Stimulated activated CD4-positive, alpha-beta T cell treated with anti-CD3 and anti-CD28 coated beads, TNF-alpha, amount 100 ng/mL, for 1 hour (primary cell): ENCODE measurements around the gene PHLPP1.

Experiments used
- DNase-seq, 3 donors: peaks; one replicate each; pipeline ENCODE4 v3.0.0-alpha.2; 2020; ENCODE audit warnings: low read depth in 3 of 3, low spot score in 1 of 3

PHLPP1 gene

GRCh38 chr18:62999392-62999791, 284.1 kb downstream of the PHLPP1 start:
- DNase-seq = no peak

- DNase-seq = no peak
These were observed 284.6 kb downstream of the PHLPP1 start for GRCh38 chr18:62999921-63000320.

DNA sequence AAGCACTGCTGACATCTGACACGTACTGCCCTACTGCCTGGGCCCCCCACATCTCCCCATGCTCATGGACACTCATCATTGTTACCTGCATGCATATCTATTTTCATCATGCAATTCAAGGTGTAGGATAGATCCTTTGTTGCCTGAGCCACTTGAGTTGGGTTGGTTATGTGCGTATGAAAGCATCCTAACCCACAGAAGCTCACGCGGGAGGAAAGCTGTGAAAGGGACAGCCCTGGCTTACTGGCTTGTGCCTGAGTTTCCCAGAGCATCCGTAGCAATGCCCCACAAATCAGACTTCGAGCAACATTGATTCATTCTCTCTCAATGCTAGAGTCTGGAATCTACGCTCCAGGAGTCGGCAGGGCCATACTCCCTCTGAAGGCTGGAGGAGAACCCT, 285.5 kb downstream of the PHLPP1 start:
- DNase-seq = no peak

DNA sequence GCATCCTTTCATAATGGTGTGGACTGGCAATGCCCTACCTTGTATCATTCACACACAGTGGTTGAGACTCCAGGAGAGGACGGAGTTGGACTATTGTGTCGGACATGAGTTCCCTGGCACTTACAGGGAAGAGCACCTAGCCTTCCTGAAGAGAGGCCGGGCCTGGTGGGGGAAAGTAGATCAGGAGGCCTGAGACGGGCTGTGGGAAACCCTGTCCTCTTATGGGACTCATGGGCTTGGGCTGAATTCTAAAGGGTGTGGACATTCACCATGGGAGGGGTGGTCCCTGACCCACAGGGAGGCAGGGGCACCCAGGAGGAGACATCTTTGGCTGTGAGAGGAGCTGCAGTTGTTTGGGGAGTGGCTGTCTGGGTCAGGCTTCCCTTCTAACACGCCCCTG, 286.5 kb downstream of the PHLPP1 start:
- DNase-seq = no peak

DNA sequence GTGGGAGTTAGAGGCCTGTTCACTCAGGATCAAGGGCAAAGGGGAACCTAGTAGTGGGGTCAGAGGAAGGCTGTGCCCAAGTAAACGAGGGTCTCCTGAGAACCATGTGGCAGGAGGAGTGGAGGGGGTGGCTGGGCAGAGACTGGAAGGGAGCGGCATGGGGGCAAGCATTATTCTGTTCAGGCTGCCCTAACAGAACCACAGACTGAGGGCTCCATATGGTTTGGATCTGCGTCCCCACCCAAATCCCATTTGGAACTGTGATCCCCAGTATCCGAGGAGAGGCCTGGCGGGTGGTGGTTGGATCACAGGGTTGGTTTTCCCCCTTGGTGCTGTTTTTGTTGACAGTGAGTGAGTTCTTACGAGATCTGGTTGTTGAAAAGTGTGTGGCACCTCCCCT, 287.0 kb downstream of the PHLPP1 start:
- no peak for DNase-seq

- no peak for DNase-seq
These were observed 287.6 kb downstream of the PHLPP1 start for GRCh38 chr18:63002803-63003445.

GRCh38 chr18:63003899-63004298, 288.6 kb downstream of the PHLPP1 start:
- DNase-seq = no peak

DNA sequence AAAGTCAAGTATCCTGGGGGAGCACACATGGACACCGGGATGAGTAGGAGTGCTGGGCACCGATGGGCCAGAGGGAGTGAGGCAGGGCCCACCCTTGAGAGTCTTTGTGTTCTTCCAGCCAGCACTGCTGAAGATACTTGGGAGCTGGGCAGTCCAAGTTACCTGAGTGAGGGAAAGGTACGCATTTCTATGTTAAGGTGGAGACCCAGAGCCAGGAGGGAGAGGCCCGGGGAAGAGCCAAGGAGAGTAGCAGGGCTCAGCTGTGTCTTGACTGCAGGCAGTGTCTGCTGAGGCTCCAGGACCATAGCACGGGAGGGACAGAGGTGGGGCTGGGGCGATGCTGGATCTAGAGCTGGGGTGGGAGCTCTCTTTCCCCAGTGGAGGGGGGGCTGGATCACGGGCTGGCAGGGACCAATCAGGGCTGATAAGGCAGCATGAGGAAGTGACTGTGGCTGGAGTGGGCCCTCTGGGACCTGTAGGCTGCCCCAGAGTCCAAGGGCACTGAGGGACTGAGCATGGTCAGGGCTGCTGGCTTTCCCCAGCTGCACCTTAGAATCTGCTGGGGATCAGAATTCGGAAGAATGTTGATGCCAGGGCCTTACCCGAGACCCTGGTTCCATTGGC, 289.2 kb downstream of the PHLPP1 start:
- DNase-seq = no peak

GRCh38 chr18:63005306-63005705, 290.0 kb downstream of the PHLPP1 start:
- DNase-seq = no peak

- no peak for DNase-seq
These were observed 291.9 kb downstream of the PHLPP1 start for GRCh38 chr18:63007231-63007630.

DNA sequence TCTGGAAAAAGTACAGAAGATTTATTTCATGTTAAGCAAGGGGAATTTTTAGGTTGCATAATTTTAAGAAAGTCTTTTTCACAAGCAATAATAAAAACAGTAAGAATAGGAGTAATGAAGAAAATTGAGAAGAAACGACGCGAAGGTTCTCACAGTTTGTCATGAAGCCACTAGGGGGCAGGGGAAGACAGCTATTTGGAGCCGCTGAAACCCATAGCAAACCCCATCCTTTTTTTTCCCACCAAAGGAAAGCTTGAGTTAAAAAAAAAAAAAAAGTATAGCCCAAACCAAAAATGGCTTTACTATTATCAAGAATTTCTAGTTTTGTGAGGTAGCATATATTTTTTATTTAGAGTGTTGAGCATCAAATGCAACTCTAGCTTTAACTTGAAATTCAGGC, 300.9 kb downstream of the PHLPP1 start:
- DNase-seq = peak in 1 of 3 donors; percentile 2

DNA sequence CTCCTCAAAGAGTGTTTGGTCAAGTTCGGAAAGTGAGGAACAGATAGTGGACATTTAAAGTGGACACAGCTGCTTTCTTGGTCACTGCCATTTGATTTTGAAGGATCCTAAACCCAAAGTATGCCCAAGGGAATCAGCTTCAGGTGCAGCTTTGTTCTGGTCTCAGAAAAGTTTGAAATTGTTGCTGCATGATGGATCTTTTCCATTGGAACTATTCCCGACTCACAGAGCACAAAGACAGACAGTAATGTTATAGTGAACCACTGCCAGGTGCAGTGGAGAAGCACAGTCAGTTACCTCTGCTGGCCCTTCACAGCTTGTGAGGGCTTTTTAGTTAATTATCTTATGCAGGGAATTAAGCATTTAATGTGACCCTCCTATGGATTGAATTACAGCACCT, 301.7 kb downstream of the PHLPP1 start:
- DNase-seq = no peak

- DNase-seq = no peak
These were observed 302.6 kb downstream of the PHLPP1 start for GRCh38 chr18:63017977-63018376.

- no peak for DNase-seq
These were observed 307.2 kb downstream of the PHLPP1 start for GRCh38 chr18:63022429-63023022.

- no peak for DNase-seq
These were observed 310.1 kb downstream of the PHLPP1 start for GRCh38 chr18:63025251-63026090.

GRCh38 chr18:63028380-63028779, 313.0 kb downstream of the PHLPP1 start:
- DNase-seq = no peak
